HEK293 (cell line): ENCODE measurements around the gene PAF1.

Source experiments
- EGR2 ChIP-seq: fragments of 450-650 bp; formaldehyde crosslinking; IDR thresholded peaks from 2 replicates; pipeline ENCODE4 v1.5.1; 2016; ENCODE audit warnings: low read depth, missing biosample characterization, missing genetic modification characterization
- HOXA7 ChIP-seq: sonication (generic); formaldehyde crosslinking; IDR thresholded peaks from 2 replicates; pipeline ENCODE4 v1.8.1; 2022; ENCODE audit warnings: missing genetic modification reagents, borderline replicate concordance
- HOXD13 ChIP-seq: sonication (generic); formaldehyde crosslinking; IDR thresholded peaks from 2 replicates; pipeline ENCODE4 v1.8.0; 2022; ENCODE audit warnings: missing genetic modification reagents, borderline replicate concordance
- KLF10 ChIP-seq: fragments of 450-650 bp; IDR thresholded peaks from 2 replicates; pipeline ENCODE4 v1.5.1; 2018; ENCODE audit warnings: missing biosample characterization, mild to moderate bottlenecking, missing genetic modification characterization
- KLF7 ChIP-seq: fragments of 450-650 bp; formaldehyde crosslinking; IDR thresholded peaks from 2 replicates; pipeline ENCODE4 v1.5.1; 2016; ENCODE audit warnings: missing biosample characterization, missing genetic modification characterization, borderline replicate concordance
- SALL2 ChIP-seq: fragments of 450-650 bp; formaldehyde crosslinking; IDR thresholded peaks from 2 replicates; pipeline ENCODE4 v1.5.0; 2017; ENCODE audit warnings: missing biosample characterization, mild to moderate bottlenecking, missing genetic modification characterization, borderline replicate concordance
- SP7 ChIP-seq: fragments of 450-650 bp; formaldehyde crosslinking; IDR thresholded peaks from 2 replicates; pipeline ENCODE4 v1.5.1; 2016; ENCODE audit warnings: missing biosample characterization, missing genetic modification characterization
- ZBTB21 ChIP-seq: fragments of 450-650 bp; formaldehyde crosslinking; IDR thresholded peaks from 2 replicates; pipeline ENCODE4 v1.5.1; 2017; ENCODE audit warnings: missing biosample characterization, missing genetic modification characterization
- ZFP69B ChIP-seq: fragments of 450-650 bp; formaldehyde crosslinking; IDR thresholded peaks from 2 replicates; pipeline ENCODE4 v1.5.1; 2016; ENCODE audit warnings: missing biosample characterization, missing genetic modification characterization
- ZNF10 ChIP-seq: fragments of 450-650 bp; formaldehyde crosslinking; IDR thresholded peaks from 2 replicates; pipeline ENCODE4 v1.5.1; 2017; ENCODE audit warnings: missing biosample characterization, missing genetic modification characterization
- ZNF140 ChIP-seq: fragments of 450-650 bp; formaldehyde crosslinking; IDR thresholded peaks from 2 replicates; pipeline ENCODE4 v1.5.1; 2016; ENCODE audit warnings: missing biosample characterization, missing genetic modification characterization
- ZNF146 ChIP-seq: fragments of 450-650 bp; formaldehyde crosslinking; IDR thresholded peaks from 2 replicates; pipeline ENCODE4 v1.5.1; 2016; ENCODE audit warnings: missing biosample characterization, missing genetic modification characterization
- ZNF221 ChIP-seq: fragments of 450-650 bp; formaldehyde crosslinking; IDR thresholded peaks from 2 replicates; pipeline ENCODE4 v1.5.1; 2017; ENCODE audit warnings: missing biosample characterization, missing genetic modification characterization, borderline replicate concordance
- ZNF37A ChIP-seq: fragments of 450-650 bp; IDR thresholded peaks from 2 replicates; pipeline ENCODE4 v1.5.1; 2018; ENCODE audit warnings: missing biosample characterization, missing genetic modification characterization
- ZNF426 ChIP-seq: fragments of 450-650 bp; formaldehyde crosslinking; IDR thresholded peaks from 2 replicates; pipeline ENCODE4 v1.5.1; 2017; ENCODE audit warnings: missing biosample characterization, missing genetic modification characterization, mild to moderate bottlenecking, inconsistent platforms, moderate library complexity
- ZNF433 ChIP-seq: fragments of 450-650 bp; formaldehyde crosslinking; IDR thresholded peaks from 2 replicates; pipeline ENCODE4 v1.5.1; 2016; ENCODE audit warnings: missing biosample characterization, missing genetic modification characterization, low read depth
- ZNF514 ChIP-seq: fragments of 450-650 bp; formaldehyde crosslinking; IDR thresholded peaks from 2 replicates; pipeline ENCODE4 v1.5.1; 2016; ENCODE audit warnings: missing biosample characterization, missing genetic modification characterization
- ZNF521 ChIP-seq: fragments of 450-650 bp; formaldehyde crosslinking; IDR thresholded peaks from 2 replicates; pipeline ENCODE4 v1.5.1; 2017; ENCODE audit warnings: missing biosample characterization, mild to moderate bottlenecking, missing genetic modification characterization
- ZNF624 ChIP-seq: fragments of 450-650 bp; formaldehyde crosslinking; IDR thresholded peaks from 2 replicates; pipeline ENCODE4 v1.5.1; 2017; ENCODE audit warnings: missing biosample characterization, missing genetic modification characterization
- ZNF670 ChIP-seq: fragments of 450-650 bp; formaldehyde crosslinking; IDR thresholded peaks from 2 replicates; pipeline ENCODE4 v1.5.1; 2016; ENCODE audit warnings: missing biosample characterization, missing genetic modification characterization, low read depth
- ZNF701 ChIP-seq: fragments of 450-650 bp; formaldehyde crosslinking; IDR thresholded peaks from 2 replicates; pipeline ENCODE4 v1.5.1; 2016; ENCODE audit warnings: missing biosample characterization, missing genetic modification characterization
- ZNF707 ChIP-seq: fragments of 450-650 bp; formaldehyde crosslinking; IDR thresholded peaks from 2 replicates; pipeline ENCODE4 v1.5.1; 2016; ENCODE audit warnings: missing biosample characterization, missing genetic modification characterization
- ZNF768 ChIP-seq: fragments of 450-650 bp; formaldehyde crosslinking; IDR thresholded peaks from 2 replicates; pipeline ENCODE4 v1.5.1; 2018; ENCODE audit warnings: missing biosample characterization, mild to moderate bottlenecking, missing genetic modification characterization
- ZSCAN30 ChIP-seq: fragments of 450-650 bp; IDR thresholded peaks from 2 replicates; pipeline ENCODE4 v1.5.1; 2018; ENCODE audit warnings: missing biosample characterization, mild to moderate bottlenecking, missing genetic modification characterization, moderate library complexity
- TF ChIP-seq, protein P1 (sequence below): fragments of 450-650 bp; formaldehyde crosslinking; IDR thresholded peaks from 2 replicates; pipeline ENCODE4 v1.5.1; 2016; ENCODE audit warnings: missing biosample characterization, missing genetic modification characterization
- TF ChIP-seq, protein P2 (sequence below): fragments of 450-650 bp; formaldehyde crosslinking; IDR thresholded peaks from 2 replicates; pipeline ENCODE4 v1.5.1; 2016; ENCODE audit warnings: missing biosample characterization, missing genetic modification characterization
- TF ChIP-seq, protein P3 (sequence below): fragments of 450-650 bp; formaldehyde crosslinking; optimal IDR thresholded peaks from 2 replicates; pipeline ENCODE3; 2016; ENCODE audit warnings: missing biosample characterization, mild to moderate bottlenecking, missing genetic modification characterization
- TF ChIP-seq, protein P4 (sequence below): fragments of 450-650 bp; formaldehyde crosslinking; conservative IDR thresholded peaks from 2 replicates; pipeline ENCODE4 v1.5.1; 2016; ENCODE audit warnings: low read depth, missing biosample characterization, missing genetic modification characterization

PAF1 gene

DNA sequence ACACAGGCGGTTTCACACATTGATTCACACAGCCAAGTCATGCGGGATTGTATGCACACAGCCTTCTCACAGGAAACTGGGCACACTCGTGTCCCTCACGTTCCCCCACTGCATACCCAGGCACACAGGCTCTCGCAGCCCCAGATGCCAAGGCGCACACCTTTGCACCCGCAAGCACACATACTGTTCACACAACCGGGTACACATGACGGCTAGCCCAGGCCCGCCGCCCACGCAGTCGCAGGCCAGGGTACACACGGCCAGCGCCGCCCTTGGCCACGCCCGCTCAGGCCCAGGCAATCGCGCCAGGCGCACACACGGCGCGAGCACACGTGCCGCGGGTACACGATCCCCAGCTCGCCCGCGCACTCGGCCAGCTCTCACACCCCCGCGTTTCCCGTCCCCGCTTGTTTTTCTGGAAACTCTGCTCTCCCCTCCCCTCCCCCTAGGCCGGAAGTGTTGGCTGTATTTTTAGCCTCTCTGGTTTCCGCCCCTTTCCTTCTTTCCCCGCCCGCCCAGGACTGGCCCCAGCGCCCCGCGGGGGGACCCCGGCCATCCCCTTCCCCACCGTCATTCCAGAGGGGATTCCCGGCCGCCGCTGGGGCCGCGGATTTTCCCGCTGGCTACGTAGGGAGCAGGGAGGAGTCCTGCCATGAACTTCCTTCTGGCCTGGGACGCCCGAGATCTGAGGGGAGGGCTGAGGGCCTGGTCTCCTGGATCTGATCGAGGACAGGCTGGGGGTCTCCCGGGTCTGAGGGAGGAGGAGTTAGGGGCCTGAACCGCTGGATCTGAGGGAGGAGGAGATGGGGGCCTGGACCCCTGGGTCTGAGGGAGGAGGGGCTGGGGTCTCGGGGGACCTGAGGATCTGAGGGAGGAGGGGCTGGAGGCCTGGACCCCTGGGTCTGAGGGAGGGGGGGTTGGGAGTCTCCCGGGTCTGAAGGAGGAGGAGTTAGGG lies 11.7 kb upstream of the PAF1 start (continued):
- no peak; the same call in 1 of the 2 replicates for TF ChIP-seq ZNF701 (tag by site-specific recombination)
- no peak for TF ChIP-seq HOXD13 (CRISPR knock-in tag)
- peak; percentile 84 for TF ChIP-seq KLF10 (tag by site-specific recombination)
- TF ChIP-seq ZNF624, result no peak
- no peak for TF ChIP-seq ZNF140 (tag by site-specific recombination)
- no peak for TF ChIP-seq ZNF37A (tag by site-specific recombination)
- TF ChIP-seq KLF7 (tag by site-specific recombination), result peak; percentile 87; the same call in 1 of the 2 replicates
- no peak for TF ChIP-seq ZNF670
- peak; percentile 49; the same call in 1 of the 2 replicates for TF ChIP-seq ZFP69B (tag by site-specific recombination)
- no peak for TF ChIP-seq ZNF707 (tag by site-specific recombination)
- TF ChIP-seq ZNF521 (tag by site-specific recombination), result no peak
- 0 out of 2 replicates have a peak, but pooled peaks have one; percentile 32 for TF ChIP-seq SALL2 (tag by site-specific recombination)
- TF ChIP-seq, protein P1, sequence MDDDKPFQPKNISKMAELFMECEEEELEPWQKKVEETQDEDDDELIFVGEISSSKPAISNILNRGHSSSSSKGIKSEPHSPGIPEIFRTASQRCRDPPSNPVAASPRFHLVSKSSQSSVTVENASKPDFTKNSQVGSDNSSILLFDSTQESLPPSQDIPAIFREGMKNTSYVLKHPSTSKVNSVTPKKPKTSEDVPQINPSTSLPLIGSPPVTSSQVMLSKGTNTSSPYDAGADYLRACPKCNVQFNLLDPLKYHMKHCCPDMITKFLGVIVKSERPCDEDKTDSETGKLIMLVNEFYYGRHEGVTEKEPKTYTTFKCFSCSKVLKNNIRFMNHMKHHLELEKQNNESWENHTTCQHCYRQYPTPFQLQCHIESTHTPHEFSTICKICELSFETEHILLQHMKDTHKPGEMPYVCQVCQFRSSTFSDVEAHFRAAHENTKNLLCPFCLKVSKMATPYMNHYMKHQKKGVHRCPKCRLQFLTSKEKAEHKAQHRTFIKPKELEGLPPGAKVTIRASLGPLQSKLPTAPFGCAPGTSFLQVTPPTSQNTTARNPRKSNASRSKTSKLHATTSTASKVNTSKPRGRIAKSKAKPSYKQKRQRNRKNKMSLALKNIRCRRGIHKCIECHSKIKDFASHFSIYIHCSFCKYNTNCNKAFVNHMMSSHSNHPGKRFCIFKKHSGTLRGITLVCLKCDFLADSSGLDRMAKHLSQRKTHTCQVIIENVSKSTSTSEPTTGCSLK, result no peak
- peak; percentile 99 for TF ChIP-seq EGR2 (tag by site-specific recombination)
- no peak; the same call in 1 of the 2 replicates for TF ChIP-seq ZBTB21
- TF ChIP-seq HOXA7 (CRISPR knock-in tag), result no peak
- no peak for TF ChIP-seq ZNF426
- TF ChIP-seq, protein P2, sequence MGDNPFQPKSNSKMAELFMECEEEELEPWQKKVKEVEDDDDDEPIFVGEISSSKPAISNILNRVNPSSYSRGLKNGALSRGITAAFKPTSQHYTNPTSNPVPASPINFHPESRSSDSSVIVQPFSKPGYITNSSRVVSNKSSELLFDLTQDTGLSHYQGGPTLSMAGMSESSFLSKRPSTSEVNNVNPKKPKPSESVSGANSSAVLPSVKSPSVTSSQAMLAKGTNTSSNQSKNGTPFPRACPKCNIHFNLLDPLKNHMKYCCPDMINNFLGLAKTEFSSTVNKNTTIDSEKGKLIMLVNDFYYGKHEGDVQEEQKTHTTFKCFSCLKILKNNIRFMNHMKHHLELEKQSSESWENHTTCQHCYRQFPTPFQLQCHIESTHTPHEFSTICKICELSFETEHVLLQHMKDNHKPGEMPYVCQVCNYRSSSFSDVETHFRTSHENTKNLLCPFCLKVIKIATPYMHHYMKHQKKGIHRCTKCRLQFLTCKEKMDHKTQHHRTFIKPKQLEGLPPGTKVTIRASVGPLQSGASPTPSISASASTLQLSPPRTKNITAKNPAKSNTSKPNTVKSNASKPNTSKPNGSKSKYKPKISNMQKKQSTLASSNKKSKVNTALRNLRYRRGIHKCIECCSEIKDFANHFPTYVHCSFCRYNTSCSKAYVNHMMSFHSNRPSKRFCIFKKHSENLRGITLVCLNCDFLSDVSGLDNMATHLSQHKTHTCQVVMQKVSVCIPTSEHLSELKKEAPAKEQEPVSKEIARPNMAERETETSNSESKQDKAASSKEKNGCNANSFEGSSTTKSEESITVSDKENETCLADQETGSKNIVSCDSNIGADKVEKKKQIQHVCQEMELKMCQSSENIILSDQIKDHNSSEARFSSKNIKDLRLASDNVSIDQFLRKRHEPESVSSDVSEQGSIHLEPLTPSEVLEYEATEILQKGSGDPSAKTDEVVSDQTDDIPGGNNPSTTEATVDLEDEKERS (tag by site-specific recombination), result peak; percentile 9; the same call in 1 of the 2 replicates
- TF ChIP-seq ZNF221, result no peak
- TF ChIP-seq ZNF10 (tag by site-specific recombination), result 0 out of 2 replicates have a peak, but pooled peaks have one; percentile 7
- TF ChIP-seq, protein P3, sequence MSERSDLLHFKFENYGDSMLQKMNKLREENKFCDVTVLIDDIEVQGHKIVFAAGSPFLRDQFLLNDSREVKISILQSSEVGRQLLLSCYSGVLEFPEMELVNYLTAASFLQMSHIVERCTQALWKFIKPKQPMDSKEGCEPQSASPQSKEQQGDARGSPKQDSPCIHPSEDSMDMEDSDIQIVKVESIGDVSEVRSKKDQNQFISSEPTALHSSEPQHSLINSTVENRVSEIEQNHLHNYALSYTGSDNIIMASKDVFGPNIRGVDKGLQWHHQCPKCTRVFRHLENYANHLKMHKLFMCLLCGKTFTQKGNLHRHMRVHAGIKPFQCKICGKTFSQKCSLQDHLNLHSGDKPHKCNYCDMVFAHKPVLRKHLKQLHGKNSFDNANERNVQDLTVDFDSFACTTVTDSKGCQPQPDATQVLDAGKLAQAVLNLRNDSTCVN, result peak; percentile 100
- no peak; the same call in 1 of the 2 replicates for TF ChIP-seq ZNF768 (tag by site-specific recombination)
- no peak for TF ChIP-seq ZNF514 (tag by site-specific recombination)
- TF ChIP-seq ZSCAN30 (tag by site-specific recombination), result peak; percentile 95
- no peak for TF ChIP-seq ZNF433 (tag by site-specific recombination)
- TF ChIP-seq ZNF146 (tag by site-specific recombination), result peak; percentile 41; the same call in 1 of the 2 replicates
- peak; percentile 96 for TF ChIP-seq SP7 (tag by site-specific recombination)
- TF ChIP-seq, protein P4, sequence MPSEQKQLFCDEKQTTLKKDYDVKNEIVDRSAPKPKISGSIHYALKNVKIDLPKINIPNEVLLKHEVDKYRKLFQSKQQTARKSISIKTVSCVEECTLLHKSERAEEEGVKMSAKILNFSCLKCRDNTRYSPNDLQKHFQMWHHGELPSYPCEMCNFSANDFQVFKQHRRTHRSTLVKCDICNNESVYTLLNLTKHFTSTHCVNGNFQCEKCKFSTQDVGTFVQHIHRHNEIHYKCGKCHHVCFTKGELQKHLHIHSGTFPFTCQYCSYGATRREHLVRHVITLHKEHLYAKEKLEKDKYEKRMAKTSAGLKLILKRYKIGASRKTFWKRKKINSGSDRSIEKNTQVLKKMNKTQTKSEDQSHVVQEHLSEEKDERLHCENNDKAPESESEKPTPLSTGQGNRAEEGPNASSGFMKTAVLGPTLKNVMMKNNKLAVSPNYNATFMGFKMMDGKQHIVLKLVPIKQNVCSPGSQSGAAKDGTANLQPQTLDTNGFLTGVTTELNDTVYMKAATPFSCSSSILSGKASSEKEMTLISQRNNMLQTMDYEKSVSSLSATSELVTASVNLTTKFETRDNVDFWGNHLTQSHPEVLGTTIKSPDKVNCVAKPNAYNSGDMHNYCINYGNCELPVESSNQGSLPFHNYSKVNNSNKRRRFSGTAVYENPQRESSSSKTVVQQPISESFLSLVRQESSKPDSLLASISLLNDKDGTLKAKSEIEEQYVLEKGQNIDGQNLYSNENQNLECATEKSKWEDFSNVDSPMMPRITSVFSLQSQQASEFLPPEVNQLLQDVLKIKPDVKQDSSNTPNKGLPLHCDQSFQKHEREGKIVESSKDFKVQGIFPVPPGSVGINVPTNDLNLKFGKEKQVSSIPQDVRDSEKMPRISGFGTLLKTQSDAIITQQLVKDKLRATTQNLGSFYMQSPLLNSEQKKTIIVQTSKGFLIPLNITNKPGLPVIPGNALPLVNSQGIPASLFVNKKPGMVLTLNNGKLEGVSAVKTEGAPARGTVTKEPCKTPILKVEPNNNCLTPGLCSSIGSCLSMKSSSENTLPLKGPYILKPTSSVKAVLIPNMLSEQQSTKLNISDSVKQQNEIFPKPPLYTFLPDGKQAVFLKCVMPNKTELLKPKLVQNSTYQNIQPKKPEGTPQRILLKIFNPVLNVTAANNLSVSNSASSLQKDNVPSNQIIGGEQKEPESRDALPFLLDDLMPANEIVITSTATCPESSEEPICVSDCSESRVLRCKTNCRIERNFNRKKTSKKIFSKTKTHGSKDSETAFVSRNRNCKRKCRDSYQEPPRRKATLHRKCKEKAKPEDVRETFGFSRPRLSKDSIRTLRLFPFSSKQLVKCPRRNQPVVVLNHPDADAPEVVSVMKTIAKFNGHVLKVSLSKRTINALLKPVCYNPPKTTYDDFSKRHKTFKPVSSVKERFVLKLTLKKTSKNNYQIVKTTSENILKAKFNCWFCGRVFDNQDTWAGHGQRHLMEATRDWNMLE (tag by site-specific recombination), result no peak
